ENCODE results near the gene SVOPL. TPM values are rescaled to one million over a fixed set of nuclear protein-coding genes. Genes with fewer than 3 reads are reported as not detected.

Gene SVOPL
- total and polyA plus RNA-seq, 2 donors (not counting 1 experiment from before 2014, with no cell fraction given), result not detected

DNA sequence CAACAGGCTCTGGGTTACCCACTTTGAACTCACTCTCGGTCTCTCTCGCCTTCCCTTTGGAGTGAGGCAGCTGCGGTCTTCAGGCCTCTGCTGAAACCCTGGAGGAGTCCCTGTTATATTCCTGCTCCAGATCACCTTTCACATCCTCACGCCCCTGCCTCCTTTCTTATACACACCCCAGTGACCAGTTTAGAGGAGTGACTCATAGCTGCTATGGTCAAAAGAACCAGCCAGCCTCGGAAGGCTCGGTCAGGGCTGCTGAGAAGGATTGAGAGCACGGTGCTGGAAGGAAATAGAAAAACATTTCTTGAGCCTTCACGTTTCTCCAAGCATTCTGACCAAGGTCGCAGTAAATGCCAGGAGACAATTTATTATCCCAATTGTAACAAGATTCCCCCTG lies 28.3 kb upstream of the SVOPL start:
- ATAC-seq (ENCODE audit: low read depth), result no peak
- no peak overlapping the region for H3K27ac ChIP-seq (ENCODE audit: low read length in 2 of 2)
- peaks cover 6% of the 10 kb centered on the region for H3K27me3 Mint-ChIP-seq
- H3K79me2 ChIP-seq (ENCODE audit: control insufficient read depth, insufficient read depth, low read length), result no peaks in the 10 kb centered on the region
- no peak overlapping the region for H3K4me2 ChIP-seq (replicated peaks; ENCODE audit: low read depth, low read length, poor library complexity, severe bottlenecking)
- no peak overlapping the region for H3K27ac Mint-ChIP-seq
- H3K4me3 Mint-ChIP-seq, result no peak overlapping the region
- H3K4me3 ChIP-seq (ENCODE audit: control extremely low read depth in 1 of 5, extremely low read depth in 1 of 5, insufficient read depth in 1 of 5, low read depth in 2 of 5, low read length in 4 of 5), result no peak overlapping the region
- CTCF ChIA-PET, result no interaction called here
- POLR2A ChIA-PET, result no interaction called here
- no peaks in the 10 kb centered on the region for H4K20me1 ChIP-seq (ENCODE audit: control insufficient read depth, insufficient read depth, low read length, poor library complexity, severe bottlenecking)
- no peaks in the 10 kb centered on the region for H3K4me1 Mint-ChIP-seq
- TF ChIP-seq, protein P1, sequence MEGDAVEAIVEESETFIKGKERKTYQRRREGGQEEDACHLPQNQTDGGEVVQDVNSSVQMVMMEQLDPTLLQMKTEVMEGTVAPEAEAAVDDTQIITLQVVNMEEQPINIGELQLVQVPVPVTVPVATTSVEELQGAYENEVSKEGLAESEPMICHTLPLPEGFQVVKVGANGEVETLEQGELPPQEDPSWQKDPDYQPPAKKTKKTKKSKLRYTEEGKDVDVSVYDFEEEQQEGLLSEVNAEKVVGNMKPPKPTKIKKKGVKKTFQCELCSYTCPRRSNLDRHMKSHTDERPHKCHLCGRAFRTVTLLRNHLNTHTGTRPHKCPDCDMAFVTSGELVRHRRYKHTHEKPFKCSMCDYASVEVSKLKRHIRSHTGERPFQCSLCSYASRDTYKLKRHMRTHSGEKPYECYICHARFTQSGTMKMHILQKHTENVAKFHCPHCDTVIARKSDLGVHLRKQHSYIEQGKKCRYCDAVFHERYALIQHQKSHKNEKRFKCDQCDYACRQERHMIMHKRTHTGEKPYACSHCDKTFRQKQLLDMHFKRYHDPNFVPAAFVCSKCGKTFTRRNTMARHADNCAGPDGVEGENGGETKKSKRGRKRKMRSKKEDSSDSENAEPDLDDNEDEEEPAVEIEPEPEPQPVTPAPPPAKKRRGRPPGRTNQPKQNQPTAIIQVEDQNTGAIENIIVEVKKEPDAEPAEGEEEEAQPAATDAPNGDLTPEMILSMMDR (IDR thresholded peaks at IDR 0.05), result no peak
- TF ChIP-seq EZH2 (IDR thresholded peaks at IDR 0.05; ENCODE audit: borderline replicate concordance, insufficient read depth, low read depth, low read length, poor library complexity, severe bottlenecking), result no peak
- no peaks in the 10 kb centered on the region for H3K27me3 ChIP-seq (replicated peaks in 1 of 4; ENCODE audit: control extremely low read depth in 1 of 4, control insufficient read depth in 3 of 4, insufficient read depth in 4 of 4, low read length in 3 of 4)
- intact Hi-C loops (cut with micrococcal nuclease), result no loop called here
- 94% methylated on average over 8 of the region's 9 CpGs for WGBS (ENCODE audit: insufficient coverage)
- H3K9ac ChIP-seq (ENCODE audit: low read length), result no peak overlapping the region
- H3K4me1 ChIP-seq (ENCODE audit: control insufficient read depth in 2 of 2, insufficient read depth in 2 of 2, low read length in 2 of 2), result no peaks in the 10 kb centered on the region
- no peaks in the 10 kb centered on the region for H3K36me3 ChIP-seq (replicated peaks in 1 of 2; ENCODE audit: control extremely low read depth in 1 of 2, control insufficient read depth in 1 of 2, extremely low read depth in 1 of 2, insufficient read depth in 2 of 2, low read length in 1 of 2)
- no peak for DNase-seq
- no peaks in the 10 kb centered on the region for H3K9me3 Mint-ChIP-seq (ENCODE audit: insufficient read depth)
- H3K9me3 ChIP-seq (ENCODE audit: control extremely low read depth in 1 of 3, control insufficient read depth in 2 of 3, insufficient read depth in 1 of 3, low read length in 2 of 3), result peaks cover 0 to 3% (median 0%) of the 10 kb centered on the region in 3 donors
- H2AFZ ChIP-seq (ENCODE audit: insufficient read depth, low read depth, low read length, poor library complexity, severe bottlenecking), result no peak overlapping the region

DNA sequence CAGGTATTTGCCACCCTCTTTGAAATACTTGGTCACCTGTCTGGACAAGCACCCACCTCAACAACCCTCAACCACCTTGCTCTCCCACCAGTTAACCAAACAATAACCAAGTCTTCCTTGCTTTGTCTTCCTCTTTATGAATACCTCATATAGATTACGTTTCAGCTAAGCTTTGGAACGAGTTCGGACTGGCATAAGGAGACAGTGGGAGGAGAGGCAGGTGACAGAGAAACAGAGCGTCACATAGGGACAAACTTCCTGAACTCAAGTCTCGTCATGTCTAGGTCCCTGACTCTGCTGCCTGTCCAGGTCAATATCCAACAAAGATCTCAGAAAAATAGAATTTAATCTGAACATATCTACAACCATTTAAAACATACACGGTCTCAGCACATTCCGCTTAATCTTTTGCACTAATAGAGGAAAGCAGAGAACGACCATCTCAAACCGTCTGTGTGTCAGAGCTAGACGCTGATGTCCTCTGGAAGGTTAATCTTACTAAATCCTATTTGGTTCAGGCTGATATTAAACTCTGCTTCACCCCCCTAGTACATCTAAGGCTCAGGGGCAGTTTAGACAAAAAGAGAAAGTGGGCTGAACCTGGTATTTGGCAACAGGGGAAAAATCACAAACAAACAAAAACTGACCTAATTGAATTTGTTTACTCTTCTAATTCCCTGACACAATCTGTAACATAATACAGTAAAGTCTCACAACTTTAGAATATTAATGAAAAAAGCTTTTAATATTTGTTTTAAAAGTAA lies 26.4 kb upstream of the SVOPL start:
- no peaks in the 10 kb centered on the region for H3K9me3 Mint-ChIP-seq (ENCODE audit: insufficient read depth)
- H3K9me3 ChIP-seq (ENCODE audit: control extremely low read depth in 1 of 3, control insufficient read depth in 2 of 3, insufficient read depth in 1 of 3, low read length in 2 of 3), result peaks cover 0 to 3% (median 0%) of the 10 kb centered on the region in 3 donors
- no peak overlapping the region for H3K4me3 Mint-ChIP-seq
- H3K4me1 Mint-ChIP-seq, result no peaks in the 10 kb centered on the region
- H2AFZ ChIP-seq (ENCODE audit: insufficient read depth, low read depth, low read length, poor library complexity, severe bottlenecking), result no peak overlapping the region
- H3K9ac ChIP-seq (ENCODE audit: low read length), result no peak overlapping the region
- H3K4me1 ChIP-seq (ENCODE audit: control insufficient read depth in 2 of 2, insufficient read depth in 2 of 2, low read length in 2 of 2), result no peaks in the 10 kb centered on the region
- ChIA-PET CTCF (no interaction called here), POLR2A (no interaction called here)
- TF ChIP-seq, protein P1 (IDR thresholded peaks at IDR 0.05), result no peak
- H3K27ac ChIP-seq (ENCODE audit: low read length in 2 of 2), result no peak overlapping the region
- no peaks in the 10 kb centered on the region for H3K27me3 ChIP-seq (replicated peaks in 1 of 4; ENCODE audit: control extremely low read depth in 1 of 4, control insufficient read depth in 3 of 4, insufficient read depth in 4 of 4, low read length in 3 of 4)
- H3K4me2 ChIP-seq (replicated peaks; ENCODE audit: low read depth, low read length, poor library complexity, severe bottlenecking), result no peak overlapping the region
- H3K79me2 ChIP-seq (ENCODE audit: control insufficient read depth, insufficient read depth, low read length), result no peaks in the 10 kb centered on the region
- WGBS (ENCODE audit: insufficient coverage), result 97% methylated on average over 5 of the region's 10 CpGs
- H4K20me1 ChIP-seq (ENCODE audit: control insufficient read depth, insufficient read depth, low read length, poor library complexity, severe bottlenecking), result no peaks in the 10 kb centered on the region
- H3K4me3 ChIP-seq (ENCODE audit: control extremely low read depth in 1 of 5, extremely low read depth in 1 of 5, insufficient read depth in 1 of 5, low read depth in 2 of 5, low read length in 4 of 5), result no peak overlapping the region
- H3K27me3 Mint-ChIP-seq, result no peaks in the 10 kb centered on the region
- H3K27ac Mint-ChIP-seq, result no peak overlapping the region
- ATAC-seq (ENCODE audit: low read depth) (no peak), DNase-seq (no peak)
- H3K36me3 ChIP-seq (replicated peaks in 1 of 2; ENCODE audit: control extremely low read depth in 1 of 2, control insufficient read depth in 1 of 2, extremely low read depth in 1 of 2, insufficient read depth in 2 of 2, low read length in 1 of 2), result no peaks in the 10 kb centered on the region
- intact Hi-C loops (cut with micrococcal nuclease), result no loop called here
